Fibroblast of lung (primary cell): ENCODE results near the gene NAPG.

ENCODE experiments used
- CTCF ChIP-seq, 2 donors: IDR thresholded peaks in 1 of 2; conservative IDR thresholded peaks in 1 of 2; 1 replicate in 1 of 2; 2 replicates in 1 of 2; pipeline ENCODE4 v1.5.1; 2011 to 2012; ENCODE audit warnings: low read length in 2 of 2, control low read depth in 1 of 2, inconsistent platforms in 1 of 2, low read depth in 1 of 2, mild to moderate bottlenecking in 1 of 2
- EZH2 ChIP-seq: IDR thresholded peaks from 2 replicates; pipeline ENCODE4 v1.5.1; 2012; ENCODE audit warnings: low read length, control low read depth, mild to moderate bottlenecking; ENCODE audit errors: missing control alignments

- no peak for TF ChIP-seq CTCF (conservative IDR thresholded peaks at IDR 0.05 in 1 of 2, IDR thresholded peaks at IDR 0.05 in 1 of 2; ENCODE audit: low read depth in 1 of 2, low read length in 2 of 2)
- no peak for TF ChIP-seq EZH2
Measured at GRCh38 chr18:10482985-10483949, 42.6 kb upstream of the NAPG start.
